Right forelimb (tissue), 1 donor: Measurements from ENCODE around the gene IFT122.
A peak's percentile ranks its signal among the peaks of the same experiment; 100 is the strongest.

Experiments
- DNase-seq: peaks from one replicate; pipeline ENCODE4 v3.0.0-alpha.2; 2018

The IFT122 gene

DNA sequence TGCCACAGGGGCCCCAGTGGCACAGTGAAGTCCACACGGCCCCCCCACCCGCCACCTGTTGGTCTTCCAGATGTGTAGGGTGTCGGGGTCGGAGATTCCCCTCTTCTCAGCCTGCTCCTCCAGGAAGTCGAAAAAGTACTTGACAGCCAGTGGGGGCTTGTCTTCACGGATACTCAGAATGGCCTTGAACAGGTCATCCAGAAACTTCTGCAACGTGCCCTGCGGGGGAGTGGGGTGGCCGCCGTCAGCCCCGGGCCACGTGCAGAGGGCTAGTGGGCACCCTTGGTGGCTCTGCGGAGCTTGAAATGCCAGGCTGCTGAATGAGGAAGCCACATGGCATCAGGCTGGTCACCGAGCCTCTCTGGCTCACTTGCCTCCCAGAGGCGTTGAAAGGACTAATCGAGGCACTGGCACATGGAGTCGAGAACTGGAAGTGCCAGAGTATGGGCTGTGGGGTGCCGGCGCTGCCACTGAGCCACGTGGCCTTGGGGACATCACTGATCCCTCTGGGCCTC lies 119.6 kb downstream of the IFT122 start:
- no peak for DNase-seq

GRCh38 chr3:129560269-129560787 lies 120.3 kb downstream of the IFT122 start:
- DNase-seq, result no peak

DNA sequence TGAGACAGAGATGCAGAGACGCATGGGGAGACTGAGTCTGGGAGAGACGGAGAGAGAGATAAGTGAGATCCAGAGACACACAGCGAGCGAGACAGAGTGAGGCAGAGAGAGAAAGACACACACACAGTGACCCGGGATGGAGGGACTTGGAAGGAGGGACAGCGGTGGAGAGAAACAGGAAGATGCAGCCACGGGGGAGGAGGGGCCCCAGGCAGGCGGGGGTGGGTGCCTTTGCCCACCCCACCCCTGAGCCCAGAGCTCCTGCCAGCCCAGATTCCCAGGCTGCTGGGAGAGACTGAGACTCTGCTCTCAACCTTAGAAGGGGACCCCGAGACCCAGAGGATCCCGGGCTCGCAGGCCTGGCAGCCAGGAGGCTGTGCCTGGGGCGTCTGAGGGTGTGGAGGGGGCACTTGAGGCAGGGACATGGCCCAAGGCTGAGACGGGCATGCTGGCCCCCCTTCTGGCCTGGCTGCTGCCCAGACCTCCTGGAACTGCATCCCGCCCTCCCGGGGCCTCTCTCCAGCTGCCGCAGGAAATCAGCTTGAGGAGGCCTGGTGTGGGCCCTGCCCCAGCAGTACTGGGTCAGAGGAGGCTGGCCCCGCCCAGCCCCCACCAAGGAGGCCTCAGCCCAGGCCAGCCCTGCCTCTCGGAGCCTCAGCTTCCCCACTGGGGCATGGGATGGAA lies 121.0 kb downstream of the IFT122 start:
- peak; percentile 91 for DNase-seq

- DNase-seq, result no peak
These were observed 121.7 kb downstream of the IFT122 start for GRCh38 chr3:129561619-129562248.

DNA sequence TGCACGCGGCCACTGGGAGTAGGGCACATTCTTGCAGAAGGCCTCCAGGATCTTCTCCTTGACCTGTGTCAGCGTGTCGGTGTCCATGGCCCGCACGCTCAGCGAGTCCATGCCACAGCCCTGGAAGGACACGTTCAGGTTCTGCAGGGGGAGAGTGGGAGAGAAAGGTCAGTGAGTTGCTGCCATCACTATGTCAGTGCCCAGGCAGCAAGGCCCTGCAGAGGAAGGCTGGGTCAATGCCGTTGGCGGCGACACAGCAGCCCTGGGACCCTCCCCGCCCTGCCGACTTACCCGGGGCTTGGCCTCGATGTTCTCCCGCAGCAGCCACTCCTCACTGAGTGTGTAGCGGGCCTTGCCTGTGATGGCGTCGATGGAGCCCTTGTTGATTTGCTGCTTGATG lies 122.8 kb downstream of the IFT122 start:
- DNase-seq, result no peak

DNA sequence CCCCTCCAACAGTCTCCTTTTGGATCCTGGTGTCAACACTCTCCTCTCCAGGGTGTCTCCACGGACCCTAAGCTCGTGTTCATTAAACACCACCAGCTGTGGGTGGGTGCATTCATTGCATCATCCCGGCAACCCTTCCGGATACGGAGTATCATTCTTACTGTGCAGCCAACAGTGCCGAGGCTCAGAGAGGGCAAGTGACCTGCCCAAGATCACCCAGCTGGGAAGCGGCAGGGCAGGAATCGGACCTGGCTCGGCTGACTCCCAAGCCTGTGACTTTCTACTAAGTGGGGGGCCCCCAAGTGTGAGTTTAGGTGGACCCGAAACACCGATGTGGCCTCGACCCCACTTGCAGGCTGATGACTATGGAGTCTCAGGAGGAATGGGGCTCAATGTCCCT lies 123.3 kb downstream of the IFT122 start:
- no peak for DNase-seq

GRCh38 chr3:129563850-129564535 lies 124.0 kb downstream of the IFT122 start:
- DNase-seq, result no peak

DNA sequence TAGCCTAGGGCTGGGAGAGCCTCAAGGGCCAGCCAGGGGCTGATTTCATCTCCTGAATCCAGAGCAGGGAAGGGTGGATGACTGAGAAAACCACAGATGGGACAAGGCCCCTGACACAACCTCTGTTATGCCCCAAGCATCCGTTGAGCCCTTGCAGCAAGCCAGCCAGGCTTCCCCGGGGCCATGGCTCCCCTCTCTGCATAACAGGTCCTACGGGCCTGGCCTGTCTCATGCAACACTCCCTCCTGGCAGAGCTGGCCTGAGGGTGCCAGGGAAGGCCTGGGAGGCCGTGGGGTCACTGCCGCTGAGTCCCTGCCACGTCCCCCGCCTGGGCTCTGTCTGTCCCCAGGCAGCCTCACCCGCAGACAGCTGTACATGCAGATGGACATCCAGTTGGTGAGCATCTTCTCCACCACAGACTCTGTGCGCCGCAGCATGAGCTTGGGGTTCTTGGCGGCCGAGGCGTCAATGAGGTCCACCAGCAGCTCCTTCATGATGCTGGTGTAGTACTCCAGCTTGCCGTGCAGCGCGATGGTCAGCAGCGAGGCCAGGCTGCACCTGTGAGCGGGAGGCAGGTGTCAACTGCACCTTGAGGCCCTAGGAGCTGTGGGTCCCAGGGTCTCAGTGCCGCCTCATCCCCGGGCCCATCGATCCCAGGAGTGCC lies 125.1 kb downstream of the IFT122 start:
- DNase-seq, result no peak

- DNase-seq, result no peak
These were observed 125.9 kb downstream of the IFT122 start for GRCh38 chr3:129565902-129566301.

DNA sequence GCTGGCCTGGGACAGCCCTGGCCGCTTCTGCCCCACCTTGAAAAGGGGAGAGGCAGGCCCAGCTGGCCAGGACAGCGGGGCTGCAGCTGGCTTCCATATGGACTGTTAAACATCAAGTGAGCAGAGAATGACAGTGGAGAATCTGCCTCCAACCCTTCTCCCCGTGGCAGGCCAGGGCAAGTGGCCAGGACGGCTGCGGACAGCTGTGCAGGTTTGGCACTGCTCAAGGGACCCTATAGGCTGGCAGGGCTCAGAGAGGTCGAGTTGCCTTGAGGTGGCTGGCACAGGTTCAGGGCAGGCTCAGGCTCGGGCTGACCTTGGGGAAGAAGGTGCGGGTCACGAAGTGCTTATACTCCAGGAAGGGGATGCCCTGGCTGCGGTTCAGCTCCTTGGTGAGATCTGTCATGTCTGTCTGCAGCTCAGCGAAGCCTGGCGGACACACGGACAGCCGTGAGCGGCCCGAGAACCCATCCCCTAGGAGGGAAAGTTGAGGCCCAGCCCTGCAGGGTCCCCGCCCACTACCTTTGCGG lies 127.2 kb downstream of the IFT122 start:
- peak; percentile 70 for DNase-seq

- DNase-seq, result no peak
These were observed 127.9 kb downstream of the IFT122 start for GRCh38 chr3:129567939-129568338.

- no peak for DNase-seq
These were observed 129.8 kb downstream of the IFT122 start for GRCh38 chr3:129569856-129570255.
